Endothelial cell of umbilical vein (primary cell): ENCODE data around the gene SDK2. TPM values are rescaled to one million over a fixed set of nuclear protein-coding genes. Genes with fewer than 3 reads are reported as not detected.

Experiments used
- BruUV-seq: library from RNA; stranded (reverse); fragments of 400-500 nt; replicated peaks from 2 replicates; lab custom pipeline; 2021; lab: Mats Ljungman, UMichigan
- CTCF ChIA-PET: fragments of 300-600, 350-600 bp; sonication (Branson Sonifier 250); formaldehyde crosslinking; loops from one replicate; lab custom pipeline; 2021; ENCODE audit warnings: antibody characterized with exemption, inconsistent platforms; lab: Charles Lee
- POLR2A ChIA-PET: fragments of 300-600, 350-600 bp; sonication (Branson Sonifier 250); formaldehyde crosslinking; loops from one replicate; lab custom pipeline; 2021; ENCODE audit warnings: antibody characterized with exemption, inconsistent platforms; lab: Charles Lee
- DNase-seq: peaks from one replicate; pipeline ENCODE4 v3.0.0-alpha.2; 2011; ENCODE audit warnings: low read depth, low spot score
- FAIRE-seq: peaks from 2 replicates; lab custom pipeline; 2011; peaks lifted over from hg19 to GRCh38; lab: Jason Lieb, UNC
- H2AFZ ChIP-seq: 2 replicates; pipeline ENCODE4 v1.6.0; 2012; ENCODE audit warnings: low read depth, low read length, control low read depth, inconsistent platforms
- H3K27ac ChIP-seq: 2 replicates; pipeline ENCODE4 v1.5.1; 2011; ENCODE audit warnings: low read depth, mild to moderate bottlenecking, control low read depth, low read length, moderate library complexity; ENCODE audit not compliant: insufficient read depth
- H3K27me3 ChIP-seq, 2 experiments: 2 replicates each; pipeline versions ENCODE4 v1.6.0 to v1.6.1; 2011; ENCODE audit warnings: low read length in 2 of 2, mixed read lengths in 1 of 2; ENCODE audit not compliant: control insufficient read depth in 2 of 2, insufficient read depth in 2 of 2
- H3K36me3 ChIP-seq, 2 experiments: 2 replicates in 1 of 2; 3 replicates in 1 of 2; pipeline ENCODE4 v1.5.1; 2011; ENCODE audit warnings: low read length in 2 of 2, mild to moderate bottlenecking in 1 of 2, moderate library complexity in 1 of 2; ENCODE audit not compliant: control insufficient read depth in 2 of 2, insufficient read depth in 2 of 2; ENCODE audit errors: extremely low read depth in 1 of 2
- H3K4me1 ChIP-seq: 3 replicates; pipeline ENCODE4 v1.5.1; 2011; ENCODE audit warnings: mild to moderate bottlenecking, low read length; ENCODE audit not compliant: control insufficient read depth, insufficient read depth; ENCODE audit errors: extremely low read depth
- H3K4me2 ChIP-seq: 2 replicates; pipeline ENCODE4 v1.6.1; 2011; ENCODE audit warnings: low read length, control low read depth, mixed read lengths; ENCODE audit not compliant: insufficient read depth
- H3K4me3 ChIP-seq, 3 experiments: fragments of 200-600 bp in 1 of 3; sonication (generic), shearing (Covaris generic) in 1 of 3; replicated peaks in 1 of 3; 2 replicates each; pipeline ENCODE4 v1.5.1; 2011 to 2016; ENCODE audit warnings: control low read depth in 3 of 3, low read length in 3 of 3, mild to moderate bottlenecking in 2 of 3, inconsistent platforms in 1 of 3, low read depth in 1 of 3, moderate library complexity in 1 of 3; ENCODE audit not compliant: insufficient read depth in 1 of 3
- H3K79me2 ChIP-seq: 2 replicates; pipeline ENCODE4 v1.6.0; 2012; ENCODE audit warnings: low read length, inconsistent platforms; ENCODE audit not compliant: control insufficient read depth, insufficient read depth
- H3K9ac ChIP-seq: replicated peaks from 2 replicates; pipeline ENCODE3; 2011; ENCODE audit warnings: low read length, control low read depth; ENCODE audit not compliant: insufficient read depth; ENCODE audit errors: extremely low read depth
- H3K9me1 ChIP-seq: replicated peaks from 3 replicates; pipeline ENCODE4 v1.6.0; 2011; ENCODE audit warnings: mild to moderate bottlenecking, low read length; ENCODE audit not compliant: control insufficient read depth, insufficient read depth; ENCODE audit errors: extremely low read depth
- H3K9me3 ChIP-seq: replicated peaks from 2 replicates; pipeline ENCODE4 v1.5.1; 2012; ENCODE audit warnings: low read length, inconsistent platforms; ENCODE audit not compliant: control insufficient read depth, insufficient read depth
- H4K20me1 ChIP-seq: replicated peaks from 2 replicates; pipeline ENCODE3; 2011; ENCODE audit warnings: mild to moderate bottlenecking, low read length; ENCODE audit not compliant: control insufficient read depth, insufficient read depth; ENCODE audit errors: extremely low read depth
- EZH2 ChIP-seq: IDR thresholded peaks from 2 replicates; pipeline ENCODE4 v1.6.1; 2012; ENCODE audit warnings: borderline replicate concordance, low read depth, mild to moderate bottlenecking, moderate library complexity, low read length, inconsistent platforms; ENCODE audit not compliant: severe bottlenecking
- FOS ChIP-seq: IDR thresholded peaks from 2 replicates; pipeline ENCODE4 v1.6.1; 2011; ENCODE audit warnings: mild to moderate bottlenecking, low read length, moderate library complexity, borderline replicate concordance; ENCODE audit not compliant: insufficient read depth
- GATA2 ChIP-seq: IDR thresholded peaks from 2 replicates; pipeline ENCODE4 v1.7.0; 2011; ENCODE audit warnings: low read depth, mild to moderate bottlenecking, moderate library complexity, mixed read lengths, low read length; ENCODE audit not compliant: insufficient read length, insufficient read depth
- JUN ChIP-seq: IDR thresholded peaks from 2 replicates; pipeline ENCODE4 v1.6.1; 2011; ENCODE audit warnings: borderline replicate concordance, low read depth; ENCODE audit not compliant: insufficient read length, insufficient read depth
- MYC ChIP-seq: IDR thresholded peaks from one replicate; pipeline ENCODE4 v1.6.1; 2011; ENCODE audit warnings: mild to moderate bottlenecking, low read depth, low read length
- POLR2A ChIP-seq: IDR thresholded peaks from 2 replicates; pipeline ENCODE4 v1.6.1; 2012; ENCODE audit warnings: low read depth, mild to moderate bottlenecking, control low read depth, low read length
- POLR2AphosphoS5 ChIP-seq: IDR thresholded peaks from 2 replicates; pipeline ENCODE4 v1.6.1; 2012; ENCODE audit warnings: low read depth, mild to moderate bottlenecking, control low read depth, low read length, moderate library complexity; ENCODE audit not compliant: insufficient read depth
- dilution Hi-C: fragments of 300-500 bp; cut with MboI; formaldehyde crosslinking; loops from one replicate; pipeline ENCODE4 v1.15.0; 2019; ENCODE audit warnings: low sequenced_read_pairs; ENCODE audit not compliant: extremely low pct_ligation_motif_present
- intact Hi-C: fragments of 100-400 bp; cut with micrococcal nuclease; formaldehyde crosslinking; loops from one replicate; pipeline ENCODE4 v1.10.0; 2022
- polyA plus RNA-seq, 4 experiments: library from polyadenylated mRNA; depleted of rRNA in 3 of 4; stranded (reverse) in 3 of 4; unstranded in 1 of 4; fragments of >200 nt; gene quantifications; 2 replicates each; pipeline versions ENCODE4 v1.2.1 to v1.2.3, GENCODE V29; 2011 to 2012; ENCODE audit warnings: missing spikeins in 1 of 4
- total RNA-seq: library from RNA; stranded (reverse); gene quantifications from 2 replicates; pipeline ENCODE4 v1.2.3, GENCODE V29; 2021
- TF ChIP-seq, protein P1 (sequence below): IDR thresholded peaks from 2 replicates; pipeline ENCODE4 v1.6.1; 2011; ENCODE audit not compliant: insufficient read depth, insufficient read length
- TF ChIP-seq, protein P2 (sequence below), 2 donors: IDR thresholded peaks; 1 replicate in 1 of 2; 2 replicates in 1 of 2; pipeline ENCODE4 v1.5.1; 2011; ENCODE audit warnings: low read length in 2 of 2, mild to moderate bottlenecking in 2 of 2, moderate library complexity in 2 of 2, control low read depth in 1 of 2, inconsistent platforms in 1 of 2, low read depth in 1 of 2; ENCODE audit not compliant: insufficient read depth in 1 of 2; ENCODE audit errors: extremely low read depth in 1 of 2

The SDK2 gene
- total and polyA plus RNA-seq, 2 donors (not counting 3 experiments of a cell fraction or from before 2014, with no cell fraction given), result not detected

DNA sequence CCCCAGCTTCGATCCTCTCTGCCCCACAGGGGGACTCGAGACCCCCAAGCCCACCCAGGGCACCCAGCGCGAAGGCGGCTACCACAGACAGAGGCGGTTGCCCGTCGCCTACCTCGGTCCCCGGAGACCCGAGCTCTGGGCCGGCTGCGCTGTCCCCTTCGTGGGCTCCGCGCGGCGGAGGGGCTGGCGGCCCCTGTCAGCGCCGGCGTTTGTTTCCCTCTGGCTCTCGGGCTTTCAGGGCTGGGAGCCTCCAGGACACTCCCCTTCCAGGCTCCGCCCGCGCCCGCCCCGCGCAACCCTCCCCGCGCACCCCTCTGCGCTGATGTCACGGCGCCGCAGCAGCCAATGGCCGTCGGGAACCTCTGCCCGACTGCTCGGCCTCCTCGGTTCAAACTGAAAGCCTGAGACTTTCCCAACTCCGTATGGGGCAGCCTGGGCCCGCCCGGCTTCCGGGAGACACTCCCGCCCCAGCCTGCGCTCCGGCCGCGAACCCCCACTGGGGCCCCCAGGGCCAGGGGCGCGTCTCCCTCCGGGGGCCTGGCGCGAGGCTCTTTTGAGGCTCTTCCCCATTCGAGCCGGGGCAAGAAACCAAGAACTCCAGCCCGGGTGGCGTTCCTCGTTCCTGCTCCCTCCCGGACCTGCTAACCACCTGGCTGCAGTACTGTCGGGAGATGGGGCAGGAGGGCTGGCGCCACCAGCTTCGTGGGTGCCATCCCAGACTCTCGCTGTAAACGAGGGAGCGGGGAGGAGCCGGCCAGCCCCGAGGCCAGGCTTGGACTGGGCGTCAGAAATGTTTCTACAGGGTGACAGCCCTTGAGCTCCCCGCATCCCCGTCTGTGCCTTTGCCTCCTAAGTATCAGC is 332.2 kb downstream of the SDK2 start, which contains the start of gene CDC42EP4:
Gene CDC42EP4, minus strand, starts transcription at position 221 of the 861 bp plus-strand sequence. CDS start 25,501 bp downstream, outside the sequence.
- DNase-seq, result peak; percentile 95
- peak within 1 kb of the TSS; percentile 82 to 97 (median 88) for H3K4me3 ChIP-seq
- ChIA-PET POLR2A (interaction anchor here (0.6 kb wide), 1 partner anchor 9 kb away, joined by 3 read pairs; no protein-coding TSS in a partner anchor), CTCF (interaction anchor here (0.8 to 6.5 kb wide), 9 partner anchors 12 to 755 kb away, joined by 3 to 70 read pairs (median 10); no protein-coding TSS in a partner anchor)
- no peaks in the 10 kb centered on the region for H4K20me1 ChIP-seq
- H2AFZ ChIP-seq, result peak within 1 kb of the TSS; percentile 99
- no peaks in the 10 kb centered on the region for H3K9me3 ChIP-seq
- peak within 1 kb of the TSS; percentile 80 for H3K27ac ChIP-seq
- H3K4me1 ChIP-seq, result peaks cover 27% of the 10 kb centered on the region
- H3K4me2 ChIP-seq, result peak within 1 kb of the TSS; percentile 76
- no peaks in the 10 kb centered on the region for H3K9me1 ChIP-seq
- H3K79me2 ChIP-seq, result peaks cover 35% of the 10 kb centered on the region
- H3K27me3 ChIP-seq, result peaks cover 2% of the 10 kb centered on the region in 2 experiments
- no peaks in the 10 kb centered on the region for H3K36me3 ChIP-seq
- dilution Hi-C loops, result no loop called here
- peak; percentile 85 for FAIRE-seq
- no peak for TF ChIP-seq MYC
- no peak for TF ChIP-seq GATA2
- no peak for TF ChIP-seq JUN
- TF ChIP-seq FOS, result no peak
- peak; percentile 27 for TF ChIP-seq POLR2AphosphoS5
- TF ChIP-seq POLR2A, result peak; percentile 80
- TF ChIP-seq, protein P1, sequence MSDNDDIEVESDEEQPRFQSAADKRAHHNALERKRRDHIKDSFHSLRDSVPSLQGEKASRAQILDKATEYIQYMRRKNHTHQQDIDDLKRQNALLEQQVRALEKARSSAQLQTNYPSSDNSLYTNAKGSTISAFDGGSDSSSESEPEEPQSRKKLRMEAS, result no peak
- TF ChIP-seq EZH2, result no peak
- TF ChIP-seq, protein P2, sequence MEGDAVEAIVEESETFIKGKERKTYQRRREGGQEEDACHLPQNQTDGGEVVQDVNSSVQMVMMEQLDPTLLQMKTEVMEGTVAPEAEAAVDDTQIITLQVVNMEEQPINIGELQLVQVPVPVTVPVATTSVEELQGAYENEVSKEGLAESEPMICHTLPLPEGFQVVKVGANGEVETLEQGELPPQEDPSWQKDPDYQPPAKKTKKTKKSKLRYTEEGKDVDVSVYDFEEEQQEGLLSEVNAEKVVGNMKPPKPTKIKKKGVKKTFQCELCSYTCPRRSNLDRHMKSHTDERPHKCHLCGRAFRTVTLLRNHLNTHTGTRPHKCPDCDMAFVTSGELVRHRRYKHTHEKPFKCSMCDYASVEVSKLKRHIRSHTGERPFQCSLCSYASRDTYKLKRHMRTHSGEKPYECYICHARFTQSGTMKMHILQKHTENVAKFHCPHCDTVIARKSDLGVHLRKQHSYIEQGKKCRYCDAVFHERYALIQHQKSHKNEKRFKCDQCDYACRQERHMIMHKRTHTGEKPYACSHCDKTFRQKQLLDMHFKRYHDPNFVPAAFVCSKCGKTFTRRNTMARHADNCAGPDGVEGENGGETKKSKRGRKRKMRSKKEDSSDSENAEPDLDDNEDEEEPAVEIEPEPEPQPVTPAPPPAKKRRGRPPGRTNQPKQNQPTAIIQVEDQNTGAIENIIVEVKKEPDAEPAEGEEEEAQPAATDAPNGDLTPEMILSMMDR (IDR thresholded peaks at IDR 0.05; ENCODE audit: extremely low read depth in 1 of 2, insufficient read depth in 1 of 2, low read depth in 1 of 2, low read length in 2 of 2), result no peak
- peak within 1 kb of the TSS; percentile 92 for H3K9ac ChIP-seq
- intact Hi-C loops, result loop anchor here (1.0 to 10.0 kb wide), 7 partner anchors 20 to 1433 kb away; partner anchors contain the start of genes COG1, NHERF1 and RPL38
- BruUV-seq, result TSS peak; percentile 16
